ENCODE data around the gene TTLL5. TPM values are rescaled to one million over a fixed set of nuclear protein-coding genes. Genes with fewer than 3 reads are reported as not detected.
A peak's percentile ranks its signal among the peaks of the same experiment; 100 is the strongest.

TTLL5 gene
- total RNA-seq: 10 to 100 TPM; 32.1 to 83.3 TPM

- Mint-ChIP-seq H3K27me3 (no peaks in the 10 kb centered on the region), H3K27ac (peak within 1 kb of the TSS; percentile 91 to 97), H3K4me3 (peak within 1 kb of the TSS; percentile 99), H3K36me3 (no peaks in the 10 kb centered on the region), H3K9me3 (no peaks in the 10 kb centered on the region), H3K4me1 (ENCODE audit: low read depth in 2 of 2) (peaks cover 13 to 25% of the 10 kb centered on the region in 2 donors)
- ATAC-seq (peak; percentile 98), DNase-seq (ENCODE audit: low spot score) (peak; percentile 97)
Observed at GRCh38 chr14:75660630-75661498, at the start of gene TTLL5, which contains the start of gene ERG28. Gene TTLL5 (plus strand): TSS chr14:75661246. CDS start chr14:75663150, 1,904 bp downstream. Gene ERG28 (minus strand): TSS chr14:75660876. CDS start chr14:75657502, 3,374 bp downstream.

DNA sequence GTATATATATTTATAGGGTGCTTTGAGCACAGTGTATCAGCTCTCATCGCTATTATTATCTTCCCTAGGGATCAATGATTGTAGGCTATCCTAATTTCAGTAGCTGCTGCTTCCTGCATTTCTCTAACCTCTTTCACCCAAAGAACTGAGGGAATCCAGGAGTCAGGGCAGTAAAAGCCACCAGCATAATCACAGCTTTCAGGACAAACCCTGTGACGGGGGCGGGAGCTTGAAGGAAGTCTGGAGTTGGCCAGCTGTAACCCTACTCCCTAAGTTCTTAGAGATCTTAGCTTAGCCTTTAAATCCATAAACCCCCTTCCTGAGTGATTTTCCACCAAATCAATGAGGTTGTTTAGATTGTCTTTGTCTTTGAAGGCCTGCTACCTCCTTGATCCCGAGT, 48.9 kb upstream of the TTLL5 start:
- H3K36me3 Mint-ChIP-seq: peaks cover 5% of the 10 kb centered on the region
- H3K4me1 Mint-ChIP-seq (ENCODE audit: low read depth in 2 of 2): peaks cover 0 to 12% of the 10 kb centered on the region in 2 donors
- no peak overlapping the region for H3K27ac Mint-ChIP-seq
- no peak overlapping the region for H3K4me3 Mint-ChIP-seq
- DNase-seq (ENCODE audit: low spot score) (no peak), ATAC-seq (no peak)
- H3K27me3 Mint-ChIP-seq: no peaks in the 10 kb centered on the region
- H3K9me3 Mint-ChIP-seq: peaks cover 8% of the 10 kb centered on the region

DNA sequence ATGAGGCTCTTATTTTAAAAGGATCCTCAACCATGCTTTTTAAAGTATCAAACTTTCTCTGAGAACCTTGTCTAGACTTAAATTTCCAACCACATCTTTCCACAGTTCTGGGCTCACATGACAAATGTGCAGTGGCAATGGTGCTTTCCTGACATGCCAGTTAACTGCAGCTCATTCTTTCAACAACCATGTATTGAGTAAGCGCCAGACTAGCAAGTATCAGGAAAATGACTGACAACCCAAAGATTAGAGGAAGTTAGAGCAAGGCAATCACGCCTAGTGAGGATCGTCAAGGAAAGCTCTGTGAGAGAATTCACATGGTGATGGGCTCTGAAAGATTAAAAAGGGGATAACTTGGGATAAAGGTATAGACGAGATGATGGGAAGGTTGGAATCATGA, 46.9 kb upstream of the TTLL5 start:
- no peak overlapping the region for H3K27ac Mint-ChIP-seq
- DNase-seq (ENCODE audit: low spot score) (no peak), ATAC-seq (no peak)
- H3K4me1 Mint-ChIP-seq (ENCODE audit: low read depth in 2 of 2): peaks cover 0 to 12% of the 10 kb centered on the region in 2 donors
- H3K27me3 Mint-ChIP-seq: no peaks in the 10 kb centered on the region
- no peaks in the 10 kb centered on the region for H3K36me3 Mint-ChIP-seq
- H3K4me3 Mint-ChIP-seq: no peak overlapping the region
- H3K9me3 Mint-ChIP-seq: peaks cover 3% of the 10 kb centered on the region

DNA sequence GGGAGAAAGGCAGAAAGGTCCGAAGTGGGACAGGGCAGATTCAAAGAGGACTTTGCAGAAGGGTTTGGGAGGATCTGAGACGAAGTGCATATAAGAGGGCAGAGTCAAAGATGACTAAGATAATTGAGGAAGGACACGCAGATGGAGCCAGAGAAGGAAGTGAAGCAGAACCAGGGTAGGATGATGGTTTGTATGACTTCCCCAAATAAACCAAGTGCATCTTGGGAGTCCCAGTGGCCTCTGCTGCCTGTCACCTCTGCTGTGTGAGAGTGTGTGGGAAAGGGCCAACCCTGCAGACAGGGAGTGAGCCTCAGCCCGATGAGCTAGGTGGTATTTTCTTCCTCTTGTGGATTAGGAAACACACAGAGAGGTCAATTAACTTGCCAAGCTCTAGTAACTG, 45.8 kb upstream of the TTLL5 start:
- Mint-ChIP-seq H3K4me1 (ENCODE audit: low read depth in 2 of 2) (peaks cover 0 to 12% of the 10 kb centered on the region in 2 donors), H3K9me3 (peaks cover 3% of the 10 kb centered on the region), H3K4me3 (no peak overlapping the region), H3K27me3 (no peaks in the 10 kb centered on the region), H3K36me3 (no peaks in the 10 kb centered on the region), H3K27ac (no peak overlapping the region)
- no peak for DNase-seq (ENCODE audit: low spot score)
- ATAC-seq: no peak

GRCh38 chr14:75619548-75619947, 41.5 kb upstream of the TTLL5 start:
- no peak overlapping the region for H3K4me3 Mint-ChIP-seq
- H3K9me3 Mint-ChIP-seq: no peaks in the 10 kb centered on the region
- no peaks in the 10 kb centered on the region for H3K36me3 Mint-ChIP-seq
- peaks cover 0 to 5% of the 10 kb centered on the region in 2 donors for H3K4me1 Mint-ChIP-seq (ENCODE audit: low read depth in 2 of 2)
- H3K27me3 Mint-ChIP-seq: no peaks in the 10 kb centered on the region
- no peak overlapping the region for H3K27ac Mint-ChIP-seq
- no peak for ATAC-seq
- DNase-seq (ENCODE audit: low spot score): no peak

DNA sequence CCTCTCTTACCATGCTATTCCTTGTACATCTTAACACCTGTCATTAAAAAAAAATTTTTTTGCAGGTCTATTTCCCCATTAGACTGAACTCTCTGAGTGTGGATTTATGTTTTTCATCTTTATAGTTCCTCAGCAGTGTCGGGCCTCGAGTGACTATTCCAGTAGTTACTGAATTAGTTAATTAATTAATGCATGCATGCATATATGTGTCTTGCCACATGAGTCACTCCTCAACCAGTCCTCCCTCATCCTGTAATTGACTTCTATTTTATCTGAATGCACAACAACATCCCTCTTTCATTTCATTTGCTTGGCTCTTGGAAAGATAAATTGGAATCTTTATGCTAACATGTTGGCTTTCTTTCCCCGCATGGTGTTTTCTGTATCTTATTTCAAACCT, 36.0 kb upstream of the TTLL5 start:
- Mint-ChIP-seq H3K4me1 (ENCODE audit: low read depth in 2 of 2) (no peaks in the 10 kb centered on the region), H3K27me3 (no peaks in the 10 kb centered on the region), H3K4me3 (no peak overlapping the region), H3K36me3 (no peaks in the 10 kb centered on the region), H3K27ac (no peak overlapping the region), H3K9me3 (no peaks in the 10 kb centered on the region)
- ATAC-seq (no peak), DNase-seq (ENCODE audit: low spot score) (no peak)

GRCh38 chr14:75626396-75626795, 34.6 kb upstream of the TTLL5 start:
- no peak for ATAC-seq
- H3K9me3 Mint-ChIP-seq: no peaks in the 10 kb centered on the region
- DNase-seq (ENCODE audit: low spot score): no peak
- H3K27ac Mint-ChIP-seq: no peak overlapping the region
- H3K27me3 Mint-ChIP-seq: no peaks in the 10 kb centered on the region
- H3K36me3 Mint-ChIP-seq: no peaks in the 10 kb centered on the region
- H3K4me3 Mint-ChIP-seq: no peak overlapping the region
- no peaks in the 10 kb centered on the region for H3K4me1 Mint-ChIP-seq (ENCODE audit: low read depth in 2 of 2)

- Mint-ChIP-seq H3K27me3 (no peaks in the 10 kb centered on the region), H3K4me1 (ENCODE audit: low read depth in 2 of 2) (no peaks in the 10 kb centered on the region), H3K9me3 (no peaks in the 10 kb centered on the region), H3K4me3 (no peak overlapping the region), H3K36me3 (no peaks in the 10 kb centered on the region), H3K27ac (no peak overlapping the region)
- ATAC-seq (no peak), DNase-seq (ENCODE audit: low spot score) (no peak)
Observed at GRCh38 chr14:75626863-75627262, 34.2 kb upstream of the TTLL5 start.

DNA sequence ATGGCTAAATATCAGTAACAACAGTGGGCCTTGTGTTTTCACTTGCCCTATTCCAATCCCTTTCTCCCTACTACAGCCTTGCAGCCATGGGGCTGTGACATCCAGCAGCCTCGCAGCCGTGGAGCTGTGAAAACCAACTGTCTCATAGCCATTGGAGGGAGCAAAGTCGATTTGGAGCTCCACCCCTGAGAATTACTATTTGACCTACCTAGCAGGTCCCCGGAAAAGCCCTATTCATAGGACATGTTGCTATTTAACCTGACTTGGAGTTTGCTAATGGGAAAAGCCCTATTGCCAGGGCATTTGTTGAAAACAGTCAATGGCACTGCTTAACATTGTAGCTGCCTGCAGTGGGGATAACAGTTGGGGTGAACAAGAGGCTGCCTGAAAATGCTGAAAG, 33.6 kb upstream of the TTLL5 start:
- H3K4me3 Mint-ChIP-seq: no peak overlapping the region
- ATAC-seq (no peak), DNase-seq (ENCODE audit: low spot score) (no peak)
- H3K9me3 Mint-ChIP-seq: no peaks in the 10 kb centered on the region
- no peaks in the 10 kb centered on the region for H3K36me3 Mint-ChIP-seq
- H3K27ac Mint-ChIP-seq: no peak overlapping the region
- H3K27me3 Mint-ChIP-seq: no peaks in the 10 kb centered on the region
- H3K4me1 Mint-ChIP-seq (ENCODE audit: low read depth in 2 of 2): no peaks in the 10 kb centered on the region

DNA sequence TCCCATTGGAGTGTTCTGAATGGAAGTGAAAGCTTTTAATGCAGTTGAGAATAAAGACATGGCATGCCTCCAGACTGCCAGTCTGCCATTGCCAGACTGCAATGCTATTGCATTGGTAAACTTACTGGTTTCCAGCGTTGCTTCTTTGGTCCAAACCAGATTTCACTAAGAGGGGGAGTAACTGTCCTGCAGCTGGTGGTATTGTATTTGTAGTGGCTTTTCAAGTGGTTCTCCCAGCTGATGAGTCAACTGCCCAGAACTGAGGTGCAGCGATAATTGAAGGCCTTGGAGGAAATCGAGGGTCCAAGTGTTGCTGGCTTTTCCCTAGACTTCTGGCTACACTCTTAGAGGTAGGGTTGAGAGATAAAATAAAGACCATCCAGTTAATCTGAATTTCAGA, 32.2 kb upstream of the TTLL5 start:
- Mint-ChIP-seq H3K4me3 (no peak overlapping the region), H3K4me1 (ENCODE audit: low read depth in 2 of 2) (no peaks in the 10 kb centered on the region), H3K27ac (no peak overlapping the region), H3K36me3 (no peaks in the 10 kb centered on the region), H3K9me3 (no peaks in the 10 kb centered on the region), H3K27me3 (no peaks in the 10 kb centered on the region)
- ATAC-seq (no peak), DNase-seq (ENCODE audit: low spot score) (no peak)

- ATAC-seq: no peak
- H3K27ac Mint-ChIP-seq: no peak overlapping the region
- H3K27me3 Mint-ChIP-seq: no peaks in the 10 kb centered on the region
Observed at GRCh38 chr14:75630695-75631452, 30.2 kb upstream of the TTLL5 start.

DNA sequence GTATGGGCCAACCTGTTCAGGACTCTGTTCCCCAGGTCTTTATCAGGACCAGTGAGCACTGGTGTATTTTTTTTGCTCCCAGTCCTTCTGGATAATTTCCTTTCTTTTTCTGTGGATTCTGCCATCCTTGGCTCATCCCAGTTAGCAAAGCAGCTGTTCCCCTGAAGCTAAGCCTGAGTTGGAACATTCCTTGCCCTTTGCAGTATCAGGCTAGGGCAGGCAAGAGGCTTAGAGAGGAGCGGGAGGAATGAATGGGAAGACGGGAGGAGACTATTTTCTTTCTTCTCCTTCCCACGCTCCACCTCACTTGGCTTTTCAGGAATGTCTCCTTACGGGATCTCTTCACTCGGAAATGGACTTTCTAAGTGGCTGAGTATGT, 29.6 kb upstream of the TTLL5 start:
- no peak for ATAC-seq
- no peak overlapping the region for H3K27ac Mint-ChIP-seq

More at GRCh38 chr14:75630695-75631452, 30.2 kb upstream of the TTLL5 start:
- Mint-ChIP-seq H3K9me3 (no peaks in the 10 kb centered on the region), H3K36me3 (no peaks in the 10 kb centered on the region), H3K4me1 (ENCODE audit: low read depth in 2 of 2) (no peaks in the 10 kb centered on the region), H3K4me3 (no peak overlapping the region)
- DNase-seq (ENCODE audit: low spot score): no peak

DNA sequence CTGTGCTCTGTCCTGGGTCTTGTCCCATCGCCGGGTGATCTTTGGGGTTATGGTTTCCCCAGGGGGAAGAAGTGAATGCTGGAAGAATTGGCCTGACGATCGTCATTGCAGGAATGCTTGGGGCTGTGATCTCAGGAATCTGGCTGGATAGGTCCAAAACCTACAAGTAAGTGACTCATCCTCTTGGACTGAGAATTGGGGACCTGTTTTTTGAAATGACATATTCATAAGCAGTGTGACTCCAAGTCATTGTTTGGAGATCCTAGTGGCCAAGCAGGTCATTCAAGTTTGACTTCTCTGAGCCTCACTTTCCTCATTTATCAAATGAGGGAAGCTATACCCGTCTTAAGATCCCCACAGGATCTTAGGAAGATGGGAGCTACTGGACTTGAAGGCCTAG, 26.2 kb upstream of the TTLL5 start:
- no peaks in the 10 kb centered on the region for H3K36me3 Mint-ChIP-seq
- no peak overlapping the region for H3K27ac Mint-ChIP-seq
- no peak for DNase-seq (ENCODE audit: low spot score)
- H3K4me1 Mint-ChIP-seq (ENCODE audit: low read depth in 2 of 2): no peaks in the 10 kb centered on the region
- no peaks in the 10 kb centered on the region for H3K27me3 Mint-ChIP-seq
- H3K9me3 Mint-ChIP-seq: no peaks in the 10 kb centered on the region
- no peak for ATAC-seq
- H3K4me3 Mint-ChIP-seq: no peak overlapping the region

More for the DNA sequence above, 29.6 kb upstream of the TTLL5 start:
- Mint-ChIP-seq H3K9me3 (no peaks in the 10 kb centered on the region), H3K4me1 (ENCODE audit: low read depth in 2 of 2) (no peaks in the 10 kb centered on the region), H3K36me3 (no peaks in the 10 kb centered on the region), H3K27me3 (no peaks in the 10 kb centered on the region), H3K4me3 (no peak overlapping the region)
- no peak for DNase-seq (ENCODE audit: low spot score)

- no peaks in the 10 kb centered on the region for H3K9me3 Mint-ChIP-seq
- no peaks in the 10 kb centered on the region for H3K27me3 Mint-ChIP-seq
- no peaks in the 10 kb centered on the region for H3K4me1 Mint-ChIP-seq (ENCODE audit: low read depth in 2 of 2)
- no peak overlapping the region for H3K4me3 Mint-ChIP-seq
- H3K36me3 Mint-ChIP-seq: no peaks in the 10 kb centered on the region
- H3K27ac Mint-ChIP-seq: no peak overlapping the region
- DNase-seq (ENCODE audit: low spot score) (no peak), ATAC-seq (no peak)
Observed at GRCh38 chr14:75636100-75636692, 24.9 kb upstream of the TTLL5 start.

Measured in natural killer cell treated with Interleukin-12 subunit alpha and Interleukin-12 subunit beta and Interleukin-15 and Interleukin-18, amount 100 ng/mL, for 72 hours (primary cell).